Measurements from ENCODE around the gene PPM1K.

The PPM1K gene

GRCh38 chr4:88217169-88217568 lies 67.2 kb downstream of the PPM1K start:
- DNase-seq (ENCODE audit: low read depth) = no peak

- DNase-seq (ENCODE audit: low read depth) = no peak
These were observed 68.0 kb downstream of the PPM1K start for GRCh38 chr4:88216395-88216794.

GRCh38 chr4:88215351-88215750 lies 69.0 kb downstream of the PPM1K start:
- DNase-seq (ENCODE audit: low read depth) = no peak

- no peak for DNase-seq (ENCODE audit: low read depth)
These were observed 72.2 kb downstream of the PPM1K start for GRCh38 chr4:88212253-88212561.

- peak; percentile 35 for DNase-seq (ENCODE audit: low read depth)
These were observed 72.7 kb downstream of the PPM1K start for GRCh38 chr4:88211473-88212252.

GRCh38 chr4:88208156-88208555 lies 76.2 kb downstream of the PPM1K start:
- no peak for DNase-seq (ENCODE audit: low read depth)
